GM19025 (cell line): ENCODE data around the gene ABCB1.
"Not testable (repeated sequence)": the region's sequence is repeated elsewhere in the genome, so short reads cannot be mapped to it uniquely, and the experiment has no call there.

Experiments used
- ATAC-seq: cut with Tn5 transposase; IDR thresholded peaks from one replicate; pipeline ENCODE4 v1.9.1; 2021; ENCODE audit warnings: mild to moderate bottlenecking, low read depth, moderate library complexity; ENCODE audit not compliant: unreplicated experiment

Gene ABCB1

DNA sequence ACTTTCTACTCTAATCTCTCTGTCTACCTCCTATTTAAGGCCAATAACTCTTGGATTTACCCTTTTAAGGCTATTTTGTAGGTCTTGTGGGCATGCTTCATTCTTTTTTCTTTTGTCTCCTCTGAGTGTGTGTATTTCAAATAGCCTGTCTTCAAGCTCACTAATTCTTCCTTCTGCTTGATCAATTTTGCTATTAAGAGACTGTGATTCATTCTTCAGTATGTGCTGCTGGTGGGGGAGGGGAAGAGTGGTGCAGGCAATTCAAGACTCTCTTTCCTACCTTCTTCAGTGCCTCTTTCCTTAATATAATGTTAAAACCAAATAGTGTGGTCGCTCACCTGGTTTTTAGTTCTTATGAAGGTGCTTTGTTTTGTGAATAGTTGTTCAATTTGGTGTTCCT, 20.0 kb downstream of the ABCB1 start:
- no peak for ATAC-seq

GRCh38 chr7:87575521-87575920, 25.2 kb downstream of the ABCB1 start:
- ATAC-seq: no peak

DNA sequence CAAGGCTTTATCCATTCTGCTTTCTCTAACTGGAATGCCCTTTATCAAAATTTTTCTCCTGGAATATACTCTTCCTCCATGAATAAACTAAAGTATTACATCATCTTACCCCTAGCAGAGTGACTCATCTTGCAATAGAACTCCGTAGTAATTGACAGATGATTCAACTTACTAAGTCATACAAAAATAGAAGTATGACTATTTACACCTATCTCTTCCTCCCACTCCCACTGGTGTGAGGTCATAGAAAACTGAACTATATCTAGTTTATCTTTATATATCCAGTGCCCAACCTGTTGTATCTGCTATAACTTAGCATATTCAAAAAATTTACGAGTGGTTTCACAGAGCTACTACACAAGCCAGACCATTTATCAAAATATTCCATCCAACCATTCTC, 26.1 kb downstream of the ABCB1 start:
- no peak for ATAC-seq

DNA sequence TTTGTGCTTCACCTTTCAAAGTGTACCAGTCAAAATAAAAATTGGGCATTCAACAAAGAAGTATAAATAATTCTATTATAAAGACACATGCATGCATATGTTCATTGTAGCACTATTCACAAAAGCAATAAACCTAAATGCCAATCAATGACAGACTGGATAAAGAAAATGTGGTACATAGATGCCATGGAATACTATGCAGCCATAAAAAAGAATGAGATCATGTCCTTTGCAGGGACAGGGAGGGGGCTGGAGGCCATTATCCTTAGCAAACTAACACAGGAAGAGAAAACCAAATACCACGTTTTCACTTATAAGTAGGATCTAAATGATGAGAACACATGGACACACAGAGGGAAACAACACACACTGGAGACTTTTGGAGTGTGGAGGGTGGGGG, 28.2 kb downstream of the ABCB1 start:
- not testable (repeated sequence) for ATAC-seq

DNA sequence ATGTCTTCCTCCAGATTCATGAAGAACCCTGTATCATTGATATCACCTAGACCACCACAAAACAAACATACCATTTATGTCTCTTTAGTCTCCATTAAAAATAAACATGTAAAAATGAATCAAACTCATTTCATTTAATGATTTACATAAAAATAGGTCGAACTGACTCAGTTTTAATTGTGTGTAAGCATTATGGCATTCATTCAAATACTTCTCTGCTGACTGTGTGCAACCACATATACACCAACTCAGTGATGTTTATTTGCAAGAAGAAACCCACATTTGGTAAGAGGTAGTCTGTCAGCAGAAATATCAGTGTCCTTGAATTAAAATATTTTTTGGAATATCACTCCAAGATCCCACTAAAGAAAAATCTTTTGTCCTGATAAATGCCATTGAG, 30.5 kb downstream of the ABCB1 start:
- ATAC-seq: no peak

GRCh38 chr7:87567052-87567451, 33.6 kb downstream of the ABCB1 start:
- ATAC-seq: no peak

GRCh38 chr7:87566311-87566900, 34.3 kb downstream of the ABCB1 start:
- ATAC-seq: no peak

GRCh38 chr7:87565877-87566276, 34.8 kb downstream of the ABCB1 start:
- no peak for ATAC-seq

- ATAC-seq: peak; percentile 87
Observed at GRCh38 chr7:87564296-87564963, 36.3 kb downstream of the ABCB1 start.

DNA sequence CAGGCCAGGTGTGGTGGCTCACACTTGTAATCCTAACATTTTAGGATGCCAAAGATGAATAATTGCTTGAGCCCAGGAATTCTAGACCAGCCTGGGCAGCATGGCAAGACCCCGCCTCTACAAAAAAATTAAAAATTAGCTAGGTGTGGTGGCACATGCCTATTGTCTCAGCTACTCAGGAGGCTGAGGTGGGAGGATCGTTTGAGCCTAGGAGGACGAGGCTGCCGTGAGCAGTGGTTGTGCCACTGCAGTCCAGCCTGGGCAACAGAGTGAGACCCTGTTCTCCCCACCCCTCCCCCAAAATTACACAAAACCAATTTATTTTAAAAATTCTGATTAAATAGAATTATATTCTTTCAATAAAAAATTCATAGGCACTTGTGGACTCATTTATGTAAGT, 39.0 kb downstream of the ABCB1 start:
- no peak for ATAC-seq

GRCh38 chr7:87561102-87561501, 39.6 kb downstream of the ABCB1 start:
- ATAC-seq: no peak

DNA sequence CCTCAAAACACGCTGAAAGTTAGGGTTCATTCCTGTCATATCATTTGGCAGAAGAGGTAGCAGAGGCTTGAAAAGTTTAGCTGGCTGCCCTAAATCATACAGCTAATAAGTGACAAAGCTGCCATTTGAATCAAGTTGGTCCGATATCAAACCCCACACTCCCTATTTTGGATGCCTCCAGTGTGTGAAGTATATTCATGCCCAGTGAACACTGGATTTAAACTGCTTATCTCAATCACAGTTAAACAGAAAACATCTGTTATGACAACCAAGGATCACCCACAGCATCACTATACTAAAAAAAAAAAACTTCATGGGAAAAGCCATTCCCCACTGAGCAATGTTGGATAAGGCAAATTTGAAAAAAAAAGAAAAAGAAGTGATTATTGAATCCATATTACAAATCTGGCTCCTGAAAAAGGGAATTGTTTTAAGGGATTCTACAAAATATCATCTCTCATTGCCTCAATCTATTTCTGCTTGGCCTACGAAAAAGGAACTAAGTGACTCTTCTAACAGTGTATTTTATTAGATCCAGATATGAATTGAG, 48.3 kb downstream of the ABCB1 start:
- no peak for ATAC-seq

DNA sequence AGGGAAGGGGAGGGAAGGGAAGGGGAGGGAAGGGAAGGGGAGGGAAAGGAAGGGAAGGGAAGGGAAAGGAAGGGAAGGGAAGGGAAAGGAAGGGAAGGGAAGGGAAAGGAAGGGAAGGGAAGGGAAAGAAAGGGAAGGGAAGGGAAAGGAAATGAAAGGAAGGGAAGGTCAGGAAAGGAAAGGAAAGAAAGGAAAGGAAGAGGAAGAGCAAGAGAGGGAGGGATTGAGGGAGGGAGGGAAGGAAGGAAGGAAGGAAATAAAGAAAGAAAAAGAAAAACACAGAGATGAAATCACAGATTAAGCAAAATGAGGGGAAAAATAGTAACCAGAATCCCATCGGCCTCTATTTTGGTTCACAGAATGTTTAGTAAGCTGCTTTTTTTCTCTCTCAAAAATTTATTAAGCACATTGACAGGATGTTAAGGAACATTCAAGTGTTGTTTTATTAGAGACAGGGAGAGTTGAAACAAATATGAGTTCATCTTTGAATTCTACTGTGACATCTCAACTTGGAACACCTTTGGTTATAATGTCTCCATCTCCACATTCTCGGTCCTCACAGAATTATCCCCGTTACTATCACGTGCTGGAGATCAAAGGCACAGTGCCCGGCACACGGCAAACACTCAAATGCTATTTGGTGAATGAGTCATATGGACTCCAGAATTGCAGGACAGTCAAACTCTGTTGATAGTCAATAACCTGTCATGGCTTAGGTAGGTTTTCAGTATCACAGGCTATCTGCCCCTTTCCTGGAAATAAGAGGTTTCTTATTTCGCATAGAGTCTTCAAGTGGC, 52.4 kb downstream of the ABCB1 start:
- no peak for ATAC-seq

DNA sequence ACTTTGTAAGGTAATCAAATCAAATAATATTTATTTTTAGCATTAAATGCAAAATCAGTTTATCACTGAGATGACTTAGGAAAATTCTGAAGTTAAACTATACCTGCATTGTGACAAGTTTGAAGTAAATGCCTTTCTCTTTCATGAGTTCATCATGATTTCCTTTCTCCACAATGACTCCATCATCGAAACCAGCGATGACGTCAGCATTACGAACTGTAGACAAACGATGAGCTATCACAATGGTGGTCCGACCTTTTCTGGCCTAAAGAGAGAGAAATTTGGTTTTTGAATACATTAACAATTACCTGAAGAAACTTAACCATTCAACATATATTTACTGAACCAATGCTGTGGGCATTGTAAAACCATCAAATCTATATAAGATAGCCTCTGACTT, 54.9 kb downstream of the ABCB1 start:
- ATAC-seq: no peak

DNA sequence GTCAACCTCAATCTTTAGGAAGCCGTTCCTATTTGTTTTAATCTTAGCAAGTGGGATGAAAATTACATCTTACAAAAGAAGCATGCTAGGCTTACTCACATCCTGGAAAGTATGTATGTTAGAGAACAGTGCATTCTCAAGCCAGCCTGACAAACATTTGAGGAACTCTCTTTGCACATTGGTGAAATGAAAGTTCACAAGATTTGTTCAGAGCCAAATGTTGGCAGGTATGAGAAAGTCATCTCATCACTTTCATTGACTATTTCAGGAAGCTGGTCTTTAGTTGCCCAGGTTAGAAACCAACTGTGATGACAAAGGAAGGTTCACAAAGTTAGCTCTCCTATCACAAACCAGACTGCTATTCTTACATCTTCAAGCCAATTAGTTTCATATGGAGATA, 57.1 kb downstream of the ABCB1 start:
- ATAC-seq: no peak

DNA sequence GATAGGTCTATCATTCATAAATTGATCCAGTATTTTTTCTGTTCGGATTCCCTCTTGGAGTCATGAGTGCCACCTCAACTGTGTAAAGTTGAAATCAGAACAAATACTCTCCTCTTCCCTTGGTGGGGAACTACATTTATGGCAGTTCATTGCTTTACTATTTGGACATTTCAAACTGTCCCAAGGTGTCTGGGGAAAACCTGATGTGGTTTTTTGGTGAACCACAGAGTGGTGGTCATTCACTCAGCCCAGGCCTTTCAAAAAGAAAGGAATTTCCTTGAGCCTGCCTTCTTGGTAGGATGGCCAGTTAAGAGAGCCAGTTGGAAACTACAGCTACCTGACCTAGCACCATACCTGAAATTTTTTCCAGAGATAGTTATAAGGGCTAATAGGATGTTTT, 59.0 kb downstream of the ABCB1 start:
- ATAC-seq: no peak

GRCh38 chr7:87538052-87538451, 62.6 kb downstream of the ABCB1 start:
- no peak for ATAC-seq

DNA sequence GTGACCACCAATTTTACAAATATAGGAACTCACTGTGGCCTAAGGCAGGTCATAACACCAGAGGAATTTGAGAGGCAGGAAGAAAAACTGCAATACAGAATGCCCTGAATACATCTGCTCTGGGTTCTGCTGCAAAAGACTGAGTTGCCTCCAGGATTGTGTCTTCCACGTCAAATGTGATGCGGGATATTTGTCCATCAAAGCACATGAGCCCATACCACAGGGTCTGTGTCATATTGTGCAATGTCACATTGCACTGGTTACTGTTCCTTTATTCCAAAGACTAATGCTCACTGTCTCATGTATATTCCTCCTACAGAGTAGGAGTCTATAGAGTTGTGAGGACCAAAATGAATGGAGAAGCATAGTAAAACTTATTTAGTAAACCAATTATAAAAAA, 66.6 kb downstream of the ABCB1 start:
- ATAC-seq: no peak

GRCh38 chr7:87530126-87530525, 70.6 kb downstream of the ABCB1 start:
- ATAC-seq: no peak

DNA sequence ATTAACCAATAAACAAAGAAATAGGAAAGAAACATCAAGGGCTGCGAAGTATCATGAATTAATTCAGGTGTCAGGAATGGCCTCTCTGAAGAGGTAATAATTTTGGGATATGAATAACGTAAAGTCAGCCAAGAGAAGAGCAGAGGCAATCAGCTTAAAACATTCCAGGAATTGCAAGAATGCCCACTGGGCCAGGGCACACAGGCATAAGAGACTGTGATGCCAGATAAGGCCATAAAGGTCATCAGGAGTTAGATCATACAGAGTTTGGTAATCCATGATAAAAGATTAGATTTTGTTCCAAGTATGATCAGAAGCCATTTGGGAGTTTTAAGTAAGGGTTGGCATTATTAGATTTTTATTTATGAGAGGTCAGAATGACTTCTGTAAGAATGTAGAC, 72.0 kb downstream of the ABCB1 start:
- ATAC-seq: no peak

GRCh38 chr7:87518735-87519134, 81.9 kb downstream of the ABCB1 start:
- no peak for ATAC-seq

DNA sequence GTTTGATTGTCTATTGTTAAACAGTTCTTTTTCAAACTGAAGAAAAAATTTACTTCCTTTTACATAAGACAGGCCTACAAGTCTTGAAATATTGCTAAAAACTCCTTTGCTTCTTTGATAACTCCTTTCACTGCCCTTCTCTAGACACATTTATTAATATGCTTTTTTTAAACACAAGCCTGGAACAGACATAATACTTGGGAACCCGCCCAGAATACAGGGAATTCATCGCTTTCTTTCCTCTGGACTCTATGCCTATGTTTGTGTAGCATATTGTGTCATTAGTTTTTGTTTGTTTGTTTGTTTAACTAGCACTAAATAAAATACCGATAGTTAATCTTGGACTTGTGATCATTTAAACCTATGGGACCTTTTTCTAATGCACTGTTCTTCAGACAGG, 82.8 kb downstream of the ABCB1 start:
- no peak for ATAC-seq
